ENCODE data around the gene BAZ2B.

DNA sequence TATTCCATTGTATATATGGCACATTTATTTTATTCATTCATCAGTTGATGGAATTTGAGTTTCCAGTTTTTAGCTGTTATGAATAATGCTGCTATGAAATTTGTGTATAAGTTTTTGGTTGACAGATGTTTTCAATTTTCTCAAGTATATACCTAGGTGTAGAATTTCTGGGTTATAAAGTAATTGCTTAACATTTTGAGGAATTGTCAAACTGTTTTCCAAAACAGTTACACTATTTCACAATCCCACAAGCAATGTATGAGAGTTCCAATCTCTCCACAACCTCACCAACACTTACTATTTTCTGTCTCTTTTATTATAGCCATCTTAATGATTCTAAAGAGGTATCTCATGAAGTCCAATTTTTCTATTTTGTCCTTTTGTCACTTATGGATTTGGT lies 317.4 kb downstream of the BAZ2B start:
- TF ChIP-seq CTCF (IDR thresholded peaks at IDR 0.05), result no peak
- TF ChIP-seq POLR2A (IDR thresholded peaks at IDR 0.05), result no peak

Data from lower leg skin (tissue), 3 donors.